Common myeloid progenitor, CD34-positive (primary cell): ENCODE results near the gene EXOSC5.

Experiments used
- CTCF ChIA-PET: fragments of 350-600 bp; sonication (Branson Sonifier 250); formaldehyde crosslinking; loops from one replicate; lab custom pipeline; 2021; ENCODE audit warnings: antibody characterized with exemption; lab: Charles Lee
- POLR2A ChIA-PET: fragments of 350-600 bp; sonication (Branson Sonifier 250); formaldehyde crosslinking; loops from one replicate; lab custom pipeline; 2021; ENCODE audit warnings: antibody characterized with exemption; lab: Charles Lee
- DNase-seq, 3 donors: peaks; one replicate each; pipeline versions ENCODE4 v3.0.0 to v3.0.0-alpha.2; 2013
- H3K27ac ChIP-seq, 2 experiments: 1 replicate in 1 of 2; 2 replicates in 1 of 2; pipeline ENCODE4 v1.7.0; 2013; ENCODE audit warnings: inconsistent platforms in 2 of 2, low read length in 2 of 2, mild to moderate bottlenecking in 2 of 2, low read depth in 1 of 2, moderate library complexity in 1 of 2; ENCODE audit not compliant: severe bottlenecking in 2 of 2, insufficient read depth in 1 of 2, poor library complexity in 1 of 2
- H3K27me3 ChIP-seq, 5 experiments: replicated peaks in 2 of 5; 1 replicate in 3 of 5; 2 replicates in 2 of 5; pipeline versions ENCODE4 v1.6.1 to v1.7.0; 2013; ENCODE audit warnings: low read length in 4 of 5, mild to moderate bottlenecking in 2 of 5, moderate library complexity in 2 of 5, inconsistent platforms in 1 of 5; ENCODE audit not compliant: insufficient read depth in 5 of 5, control insufficient read depth in 4 of 5
- H3K36me3 ChIP-seq, 4 experiments: 1 replicate in 2 of 4; 2 replicates in 2 of 4; pipeline versions ENCODE4 v1.6.1 to v1.7.0; 2013; ENCODE audit warnings: low read length in 3 of 4, control low read depth in 1 of 4, mild to moderate bottlenecking in 1 of 4; ENCODE audit not compliant: control insufficient read depth in 4 of 4, insufficient read depth in 4 of 4
- H3K4me1 ChIP-seq, 4 experiments: 1 replicate in 3 of 4; 2 replicates in 1 of 4; pipeline versions ENCODE4 v1.6.1 to v1.7.1; 2013; ENCODE audit warnings: low read length in 3 of 4, mild to moderate bottlenecking in 3 of 4, control low read depth in 1 of 4, inconsistent platforms in 1 of 4, moderate library complexity in 1 of 4; ENCODE audit not compliant: control insufficient read depth in 4 of 4, insufficient read depth in 4 of 4; ENCODE audit errors: control extremely low read depth in 1 of 4
- H3K4me3 ChIP-seq, 7 experiments: 1 replicate in 4 of 7; 2 replicates in 3 of 7; pipeline versions ENCODE4 v1.5.1 to v1.7.0; 2013; ENCODE audit warnings: mild to moderate bottlenecking in 7 of 7, low read length in 6 of 7, moderate library complexity in 6 of 7, inconsistent platforms in 2 of 7, low read depth in 2 of 7, control low read depth in 1 of 7; ENCODE audit not compliant: insufficient read depth in 4 of 7, control insufficient read depth in 1 of 7; ENCODE audit errors: extremely low read depth in 1 of 7
- H3K9me3 ChIP-seq, 5 experiments: 1 replicate in 4 of 5; 2 replicates in 1 of 5; pipeline versions ENCODE4 v1.6.1 to v1.7.1; 2013; ENCODE audit warnings: low read length in 4 of 5, mild to moderate bottlenecking in 2 of 5, inconsistent platforms in 1 of 5, low read depth in 1 of 5, moderate library complexity in 1 of 5; ENCODE audit not compliant: control insufficient read depth in 4 of 5, insufficient read depth in 2 of 5; ENCODE audit errors: control extremely low read depth in 1 of 5
- WGBS: methylation state at CpG from one replicate; pipeline ENCODE4 v1.1.5; 2013; ENCODE audit not compliant: insufficient coverage; 5-methylcytosine and 5-hydroxymethylcytosine counted together

Gene EXOSC5

DNA sequence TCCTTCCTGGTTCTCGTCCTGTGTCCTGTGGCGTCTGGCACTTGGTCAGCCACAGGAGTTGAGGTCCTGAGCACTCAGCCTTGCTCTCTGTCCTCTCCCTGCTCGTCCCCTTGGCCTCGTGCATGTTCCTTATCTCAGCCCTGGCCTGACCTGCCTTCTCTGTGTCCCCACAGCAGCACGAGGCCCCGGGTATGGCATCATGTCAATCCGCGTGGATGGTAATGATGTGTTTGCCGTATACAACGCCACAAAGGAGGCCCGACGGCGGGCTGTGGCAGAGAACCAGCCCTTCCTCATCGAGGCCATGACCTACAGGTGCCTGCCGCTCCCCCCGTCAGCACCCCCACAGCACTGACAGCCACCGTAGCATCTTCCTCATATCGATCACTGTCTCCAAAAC is 25.3 kb upstream of the EXOSC5 start:
- Histone ChIP-seq H3K4me3 (no peak overlapping the region), H3K27ac (no peak overlapping the region), H3K27me3 (no peaks in the 10 kb centered on the region), H3K4me1 (peaks cover 8 to 60% (median 54%) of the 10 kb centered on the region in 4 experiments), H3K36me3 (peaks cover 2 to 62% (median 45%) of the 10 kb centered on the region in 4 experiments), H3K9me3 (no peaks in the 10 kb centered on the region)
- no peak for DNase-seq
- ChIA-PET CTCF (interaction anchor here (1.6 to 3.1 kb wide), 2 partner anchors 9 to 14 kb away, joined by 8 to 14 read pairs; no protein-coding TSS in a partner anchor), POLR2A (no interaction called here)
- WGBS, result 82% methylated on average over 17 of the region's 18 CpGs

DNA sequence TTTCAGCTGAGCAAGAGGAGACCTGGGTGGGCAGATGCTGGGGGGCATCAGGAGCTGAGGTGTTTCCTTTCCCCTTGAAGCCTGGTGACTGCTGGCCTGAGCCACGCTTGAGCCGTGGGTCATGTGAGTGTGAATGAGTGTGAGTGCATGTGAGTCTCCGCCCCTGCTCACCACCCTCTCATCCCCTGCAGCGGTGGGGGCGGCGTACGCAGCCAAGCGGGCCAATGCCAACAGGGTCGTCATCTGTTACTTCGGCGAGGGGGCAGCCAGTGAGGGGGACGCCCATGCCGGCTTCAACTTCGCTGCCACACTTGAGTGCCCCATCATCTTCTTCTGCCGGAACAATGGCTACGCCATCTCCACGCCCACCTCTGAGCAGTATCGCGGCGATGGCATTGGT is 24.8 kb upstream of the EXOSC5 start:
- H3K27me3 ChIP-seq, result no peaks in the 10 kb centered on the region
- ChIA-PET POLR2A (no interaction called here), CTCF (interaction anchor here (1.6 to 3.1 kb wide), 2 partner anchors 9 to 14 kb away, joined by 8 to 14 read pairs; no protein-coding TSS in a partner anchor)
- 99% methylated on average over 13 of the region's 20 CpGs for WGBS
- peaks cover 2 to 67% (median 47%) of the 10 kb centered on the region in 4 experiments for H3K36me3 ChIP-seq
- H3K4me3 ChIP-seq, result no peak overlapping the region
- no peak for DNase-seq
- H3K4me1 ChIP-seq, result peaks cover 8 to 57% (median 50%) of the 10 kb centered on the region in 4 experiments
- H3K27ac ChIP-seq, result no peak overlapping the region
- H3K9me3 ChIP-seq, result no peaks in the 10 kb centered on the region

DNA sequence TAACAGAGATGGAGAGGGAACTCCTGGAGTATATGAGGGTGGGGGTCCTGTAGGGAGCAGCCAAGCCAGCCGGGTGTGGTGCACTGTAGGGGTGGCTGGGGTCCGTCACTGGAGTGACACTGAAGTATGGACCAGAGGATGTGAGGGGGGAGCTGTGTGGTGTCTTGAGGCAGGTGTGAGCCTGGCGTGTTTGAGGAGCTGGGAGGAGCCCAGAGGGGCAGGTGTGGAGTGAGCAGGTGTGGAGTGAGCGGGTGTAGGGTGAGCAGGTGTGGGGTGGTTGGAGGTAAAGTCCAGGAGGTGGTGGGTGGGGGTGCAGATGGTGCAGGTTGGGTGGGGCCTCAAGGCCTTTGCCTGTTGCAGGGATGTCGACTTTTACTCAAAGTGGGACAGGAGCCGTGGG is 24.2 kb upstream of the EXOSC5 start:
- WGBS, result 99% methylated on average over 5 of the region's 6 CpGs
- Histone ChIP-seq H3K4me1 (peaks cover 5 to 50% (median 44%) of the 10 kb centered on the region in 4 experiments), H3K9me3 (no peaks in the 10 kb centered on the region), H3K4me3 (no peak overlapping the region), H3K27me3 (no peaks in the 10 kb centered on the region), H3K27ac (peak overlapping the region in 1 of 2 experiments; percentile 69), H3K36me3 (peaks cover 2 to 68% (median 51%) of the 10 kb centered on the region in 4 experiments)
- CTCF ChIA-PET, result interaction anchor here (0.5 to 3.1 kb wide), 4 partner anchors 10 to 142 kb away, joined by 3 to 14 read pairs (median 6); no protein-coding TSS in a partner anchor
- POLR2A ChIA-PET, result no interaction called here
- DNase-seq, result no peak

GRCh38 chr19:41420101-41420880 is 23.1 kb upstream of the EXOSC5 start:
- peak overlapping the region; percentile 51 to 69 for H3K27ac ChIP-seq
- H3K4me3 ChIP-seq, result peak overlapping the region in 3 of 7 experiments; percentile 14 to 52 (median 41)
- ChIA-PET POLR2A (interaction anchor here (0.6 kb wide), 1 partner anchor 639 kb away, joined by 4 read pairs; no protein-coding TSS in a partner anchor), CTCF (interaction anchor here (0.6 to 3.1 kb wide), 8 partner anchors 8 to 143 kb away, joined by 3 to 14 read pairs (median 4); no protein-coding TSS in a partner anchor)
- DNase-seq, result peak; percentile 54 to 77 (median 74)
- peaks cover 5 to 40% (median 34%) of the 10 kb centered on the region in 4 experiments for H3K4me1 ChIP-seq
- 20% methylated on average over 6 of the region's 8 CpGs for WGBS
- peaks cover 5 to 64% (median 53%) of the 10 kb centered on the region in 4 experiments for H3K36me3 ChIP-seq
- no peaks in the 10 kb centered on the region for H3K27me3 ChIP-seq
- H3K9me3 ChIP-seq, result no peaks in the 10 kb centered on the region

DNA sequence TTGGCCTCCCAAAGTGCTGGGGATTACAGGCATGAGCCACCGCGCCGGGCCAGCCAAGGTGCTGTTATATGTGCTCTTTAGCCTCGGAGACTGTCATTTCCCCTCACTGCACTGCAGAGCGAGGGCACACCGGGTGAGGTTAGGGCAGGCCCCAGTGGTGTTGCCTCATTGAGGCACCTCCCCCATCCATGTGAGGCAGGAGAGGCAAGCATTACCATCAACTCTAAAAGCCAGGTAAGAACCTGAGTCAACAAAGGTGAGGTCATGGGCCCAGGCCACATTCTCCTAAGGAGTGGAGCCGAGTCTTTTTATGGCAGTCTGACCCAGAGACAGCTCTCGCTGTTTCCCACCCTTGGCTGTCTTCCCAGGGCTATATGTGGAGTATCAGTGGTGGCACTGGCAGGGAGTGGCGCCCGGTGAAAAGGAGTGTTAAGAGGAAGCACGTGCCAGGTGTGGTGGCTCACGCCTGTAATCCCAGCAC is 19.1 kb upstream of the EXOSC5 start:
- peaks cover 5 to 19% (median 17%) of the 10 kb centered on the region in 4 experiments for H3K4me1 ChIP-seq
- no peak overlapping the region for H3K4me3 ChIP-seq
- no peak overlapping the region for H3K27ac ChIP-seq
- no peaks in the 10 kb centered on the region for H3K9me3 ChIP-seq
- H3K36me3 ChIP-seq, result peaks cover 16 to 67% (median 47%) of the 10 kb centered on the region in 4 experiments
- 97% methylated on average over 9 of the region's 12 CpGs for WGBS
- no peaks in the 10 kb centered on the region for H3K27me3 ChIP-seq
- DNase-seq, result no peak
- POLR2A ChIA-PET, result interaction anchor here (0.6 kb wide), 1 partner anchor 131 kb away, joined by 3 read pairs; no protein-coding TSS in a partner anchor
- CTCF ChIA-PET, result interaction anchor here (0.8 kb wide), 1 partner anchor 23 kb away, joined by 3 read pairs; no protein-coding TSS in a partner anchor

- no peak overlapping the region for H3K4me3 ChIP-seq
- H3K4me1 ChIP-seq, result peaks cover 1 to 11% (median 10%) of the 10 kb centered on the region in 4 experiments
- CTCF ChIA-PET, result interaction anchor here (1.0 to 1.8 kb wide), 4 partner anchors 9 to 25 kb away, joined by 3 to 6 read pairs (median 4); partner anchors contain the start of gene B3GNT8
- POLR2A ChIA-PET, result no interaction called here
- H3K27ac ChIP-seq, result no peak overlapping the region
- H3K9me3 ChIP-seq, result no peaks in the 10 kb centered on the region
- no peak for DNase-seq
- H3K36me3 ChIP-seq, result peaks cover 21 to 72% (median 47%) of the 10 kb centered on the region in 4 experiments
- no peaks in the 10 kb centered on the region for H3K27me3 ChIP-seq
- 98% methylated on average over 4 of the region's 9 CpGs for WGBS
Observed at GRCh38 chr19:41415154-41415571, 18.0 kb upstream of the EXOSC5 start.
